Mammary epithelial cell (primary cell): ENCODE results near the gene COL25A1.

Experiments
- CTCF ChIP-seq, 2 donors: IDR thresholded peaks in 1 of 2; conservative IDR thresholded peaks in 1 of 2; 2 replicates each; pipeline ENCODE4 v1.5.1; 2011 to 2012; ENCODE audit warnings: inconsistent platforms in 2 of 2, low read length in 2 of 2, mild to moderate bottlenecking in 2 of 2, control low read depth in 1 of 2, low read depth in 1 of 2; ENCODE audit not compliant: insufficient read depth in 1 of 2; ENCODE audit errors: extremely low read depth in 1 of 2
- EZH2 ChIP-seq: IDR thresholded peaks from 2 replicates; pipeline ENCODE4 v1.6.1; 2012; ENCODE audit warnings: low read length, inconsistent platforms, borderline replicate concordance

- TF ChIP-seq CTCF (conservative IDR thresholded peaks at IDR 0.05 in 1 of 2, IDR thresholded peaks at IDR 0.05 in 1 of 2; ENCODE audit: extremely low read depth in 1 of 2, insufficient read depth in 1 of 2, low read depth in 1 of 2, low read length in 2 of 2) (no peak), EZH2 (no peak)
Measured at GRCh38 chr4:108804648-108805273, 497.7 kb downstream of the COL25A1 start.
